ENCODE measurements around the gene SLC49A4. TPM values are rescaled to one million over a fixed set of nuclear protein-coding genes. Genes with fewer than 3 reads are reported as not detected.

SLC49A4 gene
- polyA plus RNA-seq, 1 of the 3 experiments (the other 2 are of a cell fraction) = 6.4 TPM

GRCh38 chr3:122911901-122912300 lies 117.0 kb downstream of the SLC49A4 start:
- no peak for DNase-seq
- Histone ChIP-seq H3K36me3 (replicated peaks in 1 of 2; ENCODE audit: control insufficient read depth in 1 of 2, insufficient read depth in 2 of 2, low read length in 1 of 2) (no peaks in the 10 kb centered on the region), H3K79me2 (ENCODE audit: insufficient read depth) (no peaks in the 10 kb centered on the region), H3K4me3 (ENCODE audit: low read depth in 2 of 2, low read length in 1 of 2) (no peak overlapping the region), H3K9me3 (no peaks in the 10 kb centered on the region), H3K27me3 (ENCODE audit: insufficient read depth) (no peaks in the 10 kb centered on the region), H2AFZ (ENCODE audit: low read depth) (no peak overlapping the region), H3F3A (replicated peaks; ENCODE audit: insufficient read depth) (no peaks in the 10 kb centered on the region), H3K4me2 (no peak overlapping the region), H3K9ac (no peak overlapping the region), H3K27ac (ENCODE audit: low read depth in 2 of 2, low read length in 1 of 2) (no peak overlapping the region), H3K9me2 (no peaks in the 10 kb centered on the region), H4K20me1 (ENCODE audit: insufficient read depth) (no peaks in the 10 kb centered on the region), H3K4me1 (ENCODE audit: control insufficient read depth in 1 of 2, insufficient read depth in 2 of 2, low read depth in 1 of 2, low read length in 1 of 2) (no peaks in the 10 kb centered on the region)
- TF ChIP-seq TCF12 (IDR thresholded peaks at IDR 0.05) = no peak
- TF ChIP-seq GATA2 (CRISPR knock-in tag; IDR thresholded peaks at IDR 0.05) = no peak
- TF ChIP-seq POLR2AphosphoS5 (IDR thresholded peaks at IDR 0.05; ENCODE audit: low read depth, low read length) = no peak
- no peak for TF ChIP-seq TEAD4 (IDR thresholded peaks at IDR 0.05; ENCODE audit: borderline replicate concordance, insufficient read depth)
- no peak for TF ChIP-seq RFX5 (IDR thresholded peaks at IDR 0.05; ENCODE audit: low read length)
- TF ChIP-seq, protein P1, sequence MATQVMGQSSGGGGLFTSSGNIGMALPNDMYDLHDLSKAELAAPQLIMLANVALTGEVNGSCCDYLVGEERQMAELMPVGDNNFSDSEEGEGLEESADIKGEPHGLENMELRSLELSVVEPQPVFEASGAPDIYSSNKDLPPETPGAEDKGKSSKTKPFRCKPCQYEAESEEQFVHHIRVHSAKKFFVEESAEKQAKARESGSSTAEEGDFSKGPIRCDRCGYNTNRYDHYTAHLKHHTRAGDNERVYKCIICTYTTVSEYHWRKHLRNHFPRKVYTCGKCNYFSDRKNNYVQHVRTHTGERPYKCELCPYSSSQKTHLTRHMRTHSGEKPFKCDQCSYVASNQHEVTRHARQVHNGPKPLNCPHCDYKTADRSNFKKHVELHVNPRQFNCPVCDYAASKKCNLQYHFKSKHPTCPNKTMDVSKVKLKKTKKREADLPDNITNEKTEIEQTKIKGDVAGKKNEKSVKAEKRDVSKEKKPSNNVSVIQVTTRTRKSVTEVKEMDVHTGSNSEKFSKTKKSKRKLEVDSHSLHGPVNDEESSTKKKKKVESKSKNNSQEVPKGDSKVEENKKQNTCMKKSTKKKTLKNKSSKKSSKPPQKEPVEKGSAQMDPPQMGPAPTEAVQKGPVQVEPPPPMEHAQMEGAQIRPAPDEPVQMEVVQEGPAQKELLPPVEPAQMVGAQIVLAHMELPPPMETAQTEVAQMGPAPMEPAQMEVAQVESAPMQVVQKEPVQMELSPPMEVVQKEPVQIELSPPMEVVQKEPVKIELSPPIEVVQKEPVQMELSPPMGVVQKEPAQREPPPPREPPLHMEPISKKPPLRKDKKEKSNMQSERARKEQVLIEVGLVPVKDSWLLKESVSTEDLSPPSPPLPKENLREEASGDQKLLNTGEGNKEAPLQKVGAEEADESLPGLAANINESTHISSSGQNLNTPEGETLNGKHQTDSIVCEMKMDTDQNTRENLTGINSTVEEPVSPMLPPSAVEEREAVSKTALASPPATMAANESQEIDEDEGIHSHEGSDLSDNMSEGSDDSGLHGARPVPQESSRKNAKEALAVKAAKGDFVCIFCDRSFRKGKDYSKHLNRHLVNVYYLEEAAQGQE (IDR thresholded peaks at IDR 0.05; ENCODE audit: low read depth, low read length) = no peak
- TF ChIP-seq SIN3A (IDR thresholded peaks at IDR 0.05; ENCODE audit: borderline replicate concordance, low read depth, low read length) = no peak
- no peak for TF ChIP-seq USF1 (IDR thresholded peaks at IDR 0.05; ENCODE audit: borderline replicate concordance, low read depth)
- no peak for TF ChIP-seq CHD2 (IDR thresholded peaks at IDR 0.05; ENCODE audit: low read length, partially characterized antibody)
- TF ChIP-seq IRF3 (IDR thresholded peaks at IDR 0.05; ENCODE audit: low read depth, low read length) = no peak
- no peak for TF ChIP-seq SMC3 (IDR thresholded peaks at IDR 0.05; ENCODE audit: low read depth, low read length)
- no peak for TF ChIP-seq RCOR1 (IDR thresholded peaks at IDR 0.05; ENCODE audit: low read length)
- no peak for TF ChIP-seq PBX3 (IDR thresholded peaks at IDR 0.05)
- no peak for TF ChIP-seq ELF1 (IDR thresholded peaks at IDR 0.05)
- no peak for TF ChIP-seq USF2 (IDR thresholded peaks at IDR 0.05; ENCODE audit: borderline replicate concordance, low read depth, low read length)
- TF ChIP-seq NFIC (IDR thresholded peaks at IDR 0.05; ENCODE audit: borderline replicate concordance) = no peak
- no peak for TF ChIP-seq YY1 (IDR thresholded peaks at IDR 0.05; ENCODE audit: low read depth)
- TF ChIP-seq EZH2phosphoT487 (IDR thresholded peaks at IDR 0.05; ENCODE audit: borderline replicate concordance, low read depth) = no peak
- no peak for TF ChIP-seq RXRA (IDR thresholded peaks at IDR 0.05; ENCODE audit: borderline replicate concordance, low read depth)
- no peak for TF ChIP-seq MEF2A (IDR thresholded peaks at IDR 0.05; ENCODE audit: borderline replicate concordance, low read depth)
- 87% methylated on average over 9 of the region's 16 CpGs for WGBS (ENCODE audit: low lambda C conversion rate)
- ChIA-PET POLR2A (no interaction called here), CTCF (interaction anchor here (0.6 kb wide), 1 partner anchor 593 kb away, joined by 4 read pairs; no protein-coding TSS in a partner anchor)

All from SK-N-SH (cell line).